Measurements from ENCODE around the gene PTGR2. TPM values are rescaled to one million over a fixed set of nuclear protein-coding genes. Genes with fewer than 3 reads are reported as not detected.

Gene PTGR2
- total RNA-seq, 2 donors from 2014 or later = 7.7 to 21.5 TPM

GRCh38 chr14:73815849-73816248 lies 35.8 kb upstream of the PTGR2 start:
- H3K27me3 Mint-ChIP-seq (ENCODE audit: insufficient read depth) = no peaks in the 10 kb centered on the region
- H3K4me3 Mint-ChIP-seq = no peak overlapping the region

GRCh38 chr14:73816393-73816816 lies 35.2 kb upstream of the PTGR2 start:
- DNase-seq = no peak
- Histone ChIP-seq H3K27me3 (ENCODE audit: control insufficient read depth, insufficient read depth, low read length, poor library complexity, severe bottlenecking) (no peaks in the 10 kb centered on the region), H3K9me3 (ENCODE audit: control insufficient read depth, low read length) (no peaks in the 10 kb centered on the region), H3K9ac (ENCODE audit: extremely low read depth, low read length, poor library complexity, severe bottlenecking) (no peak overlapping the region), H3K27ac (ENCODE audit: low read depth, low read length) (no peak overlapping the region), H3K36me3 (ENCODE audit: control insufficient read depth, insufficient read depth, low read length) (no peaks in the 10 kb centered on the region), H3K4me3 (ENCODE audit: low read length) (no peak overlapping the region), H3K4me1 (ENCODE audit: control insufficient read depth, insufficient read depth, low read length) (no peaks in the 10 kb centered on the region)
- no peak for TF ChIP-seq CTCF (conservative IDR thresholded peaks at IDR 0.05)
- Mint-ChIP-seq H3K4me1 (no peaks in the 10 kb centered on the region), H3K4me3 (no peak overlapping the region), H3K27ac (no peak overlapping the region), H3K36me3 (ENCODE audit: low read depth) (no peaks in the 10 kb centered on the region), H3K27me3 (ENCODE audit: insufficient read depth) (no peaks in the 10 kb centered on the region), H3K9me3 (no peaks in the 10 kb centered on the region)
- 95 to 96% methylated on average over 4 of the region's 4 CpGs for WGBS, 2 experiments (ENCODE audit: insufficient coverage in 1 of 2, insufficient read length in 1 of 2)

More at GRCh38 chr14:73815849-73816248, 35.8 kb upstream of the PTGR2 start:
- H3K4me1 Mint-ChIP-seq = no peaks in the 10 kb centered on the region
- WGBS, 2 experiments (ENCODE audit: insufficient coverage in 1 of 2, insufficient read length in 1 of 2) = 88 to 92% methylated on average over 4 to 5 of the region's 5 CpGs
- no peaks in the 10 kb centered on the region for H3K36me3 ChIP-seq (ENCODE audit: control insufficient read depth, insufficient read depth, low read length)
- no peaks in the 10 kb centered on the region for H3K4me1 ChIP-seq (ENCODE audit: control insufficient read depth, insufficient read depth, low read length)
- no peaks in the 10 kb centered on the region for H3K36me3 Mint-ChIP-seq (ENCODE audit: low read depth)
- H3K9me3 ChIP-seq (ENCODE audit: control insufficient read depth, low read length) = no peaks in the 10 kb centered on the region
- no peak for DNase-seq
- no peak overlapping the region for H3K9ac ChIP-seq (ENCODE audit: extremely low read depth, low read length, poor library complexity, severe bottlenecking)
- no peak for TF ChIP-seq CTCF (conservative IDR thresholded peaks at IDR 0.05)
- no peaks in the 10 kb centered on the region for H3K9me3 Mint-ChIP-seq
- H3K27ac ChIP-seq (ENCODE audit: low read depth, low read length) = no peak overlapping the region
- H3K27ac Mint-ChIP-seq = no peak overlapping the region
- no peak overlapping the region for H3K4me3 ChIP-seq (ENCODE audit: low read length)
- H3K27me3 ChIP-seq (ENCODE audit: control insufficient read depth, insufficient read depth, low read length, poor library complexity, severe bottlenecking) = no peaks in the 10 kb centered on the region

GRCh38 chr14:73817020-73817655 lies 34.5 kb upstream of the PTGR2 start:
- Histone ChIP-seq H3K36me3 (ENCODE audit: control insufficient read depth, insufficient read depth, low read length) (no peaks in the 10 kb centered on the region), H3K4me3 (ENCODE audit: low read length) (no peak overlapping the region), H3K27ac (ENCODE audit: low read depth, low read length) (no peak overlapping the region), H3K27me3 (ENCODE audit: control insufficient read depth, insufficient read depth, low read length, poor library complexity, severe bottlenecking) (no peaks in the 10 kb centered on the region), H3K9me3 (ENCODE audit: control insufficient read depth, low read length) (no peaks in the 10 kb centered on the region), H3K9ac (ENCODE audit: extremely low read depth, low read length, poor library complexity, severe bottlenecking) (no peak overlapping the region), H3K4me1 (ENCODE audit: control insufficient read depth, insufficient read depth, low read length) (no peaks in the 10 kb centered on the region)
- no peaks in the 10 kb centered on the region for H3K9me3 Mint-ChIP-seq
- H3K27ac Mint-ChIP-seq = no peak overlapping the region
- H3K4me3 Mint-ChIP-seq = no peak overlapping the region
- no peak for TF ChIP-seq CTCF (conservative IDR thresholded peaks at IDR 0.05)
- H3K4me1 Mint-ChIP-seq = no peaks in the 10 kb centered on the region
- no peaks in the 10 kb centered on the region for H3K27me3 Mint-ChIP-seq (ENCODE audit: insufficient read depth)
- DNase-seq = no peak
- 88 to 93% methylated on average over 5 to 7 of the region's 7 CpGs for WGBS, 2 experiments (ENCODE audit: insufficient coverage in 1 of 2, insufficient read length in 1 of 2)
- H3K36me3 Mint-ChIP-seq (ENCODE audit: low read depth) = no peaks in the 10 kb centered on the region

Data from endodermal cell (in vitro differentiated cells).